ENCODE data around the gene PRICKLE1. TPM values are rescaled to one million over a fixed set of nuclear protein-coding genes. Genes with fewer than 3 reads are reported as not detected.

The PRICKLE1 gene
- polyA plus RNA-seq, 1 donor from 2014 or later, result 20.6 TPM

- H3K27me3 ChIP-seq (ENCODE audit: insufficient read depth, low read depth, low read length), result no peaks in the 10 kb centered on the region
- no peaks in the 10 kb centered on the region for H3K9me3 ChIP-seq (ENCODE audit: low read length)
- TF ChIP-seq REST (IDR thresholded peaks at IDR 0.05; ENCODE audit: borderline replicate concordance), result no peak
- TF ChIP-seq MXI1 (conservative IDR thresholded peaks at IDR 0.05; ENCODE audit: poor library complexity, severe bottlenecking), result no peak
- no peaks in the 10 kb centered on the region for H3K36me3 ChIP-seq (ENCODE audit: insufficient read depth, low read length)
- no peak overlapping the region for H3K27ac ChIP-seq (ENCODE audit: low read length)
- no peaks in the 10 kb centered on the region for H4K20me1 ChIP-seq (ENCODE audit: insufficient read depth)
- no peak overlapping the region for H3K9ac ChIP-seq (ENCODE audit: low read length)
- H3K4me2 ChIP-seq (ENCODE audit: low read length), result no peak overlapping the region
- H3F3A ChIP-seq (ENCODE audit: insufficient read depth, low read length, poor library complexity, severe bottlenecking), result no peaks in the 10 kb centered on the region
- H2AFZ ChIP-seq (ENCODE audit: low read depth, low read length), result no peak overlapping the region
- no peaks in the 10 kb centered on the region for H3K79me2 ChIP-seq (replicated peaks; ENCODE audit: insufficient read depth, low read length)
- H3K9me2 ChIP-seq (ENCODE audit: insufficient read depth, low read length), result no peaks in the 10 kb centered on the region
- H3K4me3 ChIP-seq (ENCODE audit: low read length), result no peak overlapping the region
Observed at GRCh38 chr12:42638011-42638410, 48.5 kb upstream of the PRICKLE1 start.

- no peak overlapping the region for H2AFZ ChIP-seq (ENCODE audit: low read depth, low read length)
- TF ChIP-seq EZH2 (IDR thresholded peaks at IDR 0.05; ENCODE audit: borderline replicate concordance, insufficient read depth, low read length, poor library complexity, severe bottlenecking) (no peak), TAF1 (IDR thresholded peaks at IDR 0.05; ENCODE audit: low read depth) (no peak), SMC3 (conservative IDR thresholded peaks at IDR 0.05; ENCODE audit: poor library complexity) (no peak), MXI1 (conservative IDR thresholded peaks at IDR 0.05; ENCODE audit: poor library complexity, severe bottlenecking) (no peak), RAD21 (conservative IDR thresholded peaks at IDR 0.05) (no peak), REST (IDR thresholded peaks at IDR 0.05; ENCODE audit: borderline replicate concordance) (no peak), EP300 (conservative IDR thresholded peaks at IDR 0.05; ENCODE audit: poor library complexity, severe bottlenecking) (no peak), POLR2AphosphoS5 (IDR thresholded peaks at IDR 0.05) (no peak), CTCF (IDR thresholded peaks at IDR 0.05; ENCODE audit: poor library complexity, severe bottlenecking) (no peak)
- no peak overlapping the region for H3K4me3 ChIP-seq (ENCODE audit: low read length)
- H4K20me1 ChIP-seq (ENCODE audit: insufficient read depth), result no peaks in the 10 kb centered on the region
- H3K36me3 ChIP-seq (ENCODE audit: insufficient read depth, low read length), result no peaks in the 10 kb centered on the region
- no peaks in the 10 kb centered on the region for H3K79me2 ChIP-seq (replicated peaks; ENCODE audit: insufficient read depth, low read length)
- no peaks in the 10 kb centered on the region for H3K9me3 ChIP-seq (ENCODE audit: low read length)
- no peaks in the 10 kb centered on the region for H3F3A ChIP-seq (ENCODE audit: insufficient read depth, low read length, poor library complexity, severe bottlenecking)
- no peak overlapping the region for H3K4me2 ChIP-seq (ENCODE audit: low read length)
- no peaks in the 10 kb centered on the region for H3K27me3 ChIP-seq (ENCODE audit: insufficient read depth, low read depth, low read length)
- H3K9me2 ChIP-seq (ENCODE audit: insufficient read depth, low read length), result no peaks in the 10 kb centered on the region
- H3K27ac ChIP-seq (ENCODE audit: low read length), result no peak overlapping the region
- H3K9ac ChIP-seq (ENCODE audit: low read length), result no peak overlapping the region
Observed at GRCh38 chr12:42636993-42637392, 47.4 kb upstream of the PRICKLE1 start.
